HG03108 (cell line): ENCODE data around the gene UBE2O.

Experiments
- ATAC-seq: cut with Tn5 transposase; IDR thresholded peaks from one replicate; pipeline ENCODE4 v1.9.1; 2021; ENCODE audit warnings: moderate library complexity; ENCODE audit not compliant: unreplicated experiment

Gene UBE2O

GRCh38 chr17:76468634-76469010, 15.7 kb upstream of the UBE2O start:
- ATAC-seq: no peak

GRCh38 chr17:76467809-76468633, 15.1 kb upstream of the UBE2O start:
- ATAC-seq: no peak

GRCh38 chr17:76467366-76467765, 14.4 kb upstream of the UBE2O start, which contains the start of gene AANAT:
TSS of gene AANAT (plus strand) at chr17:76467603. CDS start at chr17:76468747, 1,144 bp downstream.
- ATAC-seq: no peak

GRCh38 chr17:76466775-76467130, 13.8 kb upstream of the UBE2O start:
- no peak for ATAC-seq

- no peak for ATAC-seq
These were observed 9.8 kb upstream of the UBE2O start for GRCh38 chr17:76462556-76463290.

- no peak for ATAC-seq
These were observed 9.0 kb upstream of the UBE2O start for GRCh38 chr17:76461765-76462555.

- no peak for ATAC-seq
These were observed 6.7 kb upstream of the UBE2O start for GRCh38 chr17:76459674-76460073.

GRCh38 chr17:76458580-76459490, 5.9 kb upstream of the UBE2O start:
- no peak for ATAC-seq

GRCh38 chr17:76453431-76453743, 435 bp upstream of the UBE2O start:
- no peak for ATAC-seq

GRCh38 chr17:76452127-76452659, 759 bp downstream of the UBE2O start:
- ATAC-seq: no peak

- no peak for ATAC-seq
These were observed 1.4 kb downstream of the UBE2O start for GRCh38 chr17:76451506-76451905.

- ATAC-seq: no peak
These were observed 3.8 kb downstream of the UBE2O start for GRCh38 chr17:76449126-76449525.

GRCh38 chr17:76447931-76448652, 4.9 kb downstream of the UBE2O start:
- ATAC-seq: no peak

- ATAC-seq: no peak
These were observed 6.3 kb downstream of the UBE2O start for GRCh38 chr17:76446449-76447231.

- no peak for ATAC-seq
These were observed 7.1 kb downstream of the UBE2O start for GRCh38 chr17:76445697-76446448.

GRCh38 chr17:76444518-76445311, 8.2 kb downstream of the UBE2O start:
- no peak for ATAC-seq
